ENCODE results near the gene USP21.

DNA sequence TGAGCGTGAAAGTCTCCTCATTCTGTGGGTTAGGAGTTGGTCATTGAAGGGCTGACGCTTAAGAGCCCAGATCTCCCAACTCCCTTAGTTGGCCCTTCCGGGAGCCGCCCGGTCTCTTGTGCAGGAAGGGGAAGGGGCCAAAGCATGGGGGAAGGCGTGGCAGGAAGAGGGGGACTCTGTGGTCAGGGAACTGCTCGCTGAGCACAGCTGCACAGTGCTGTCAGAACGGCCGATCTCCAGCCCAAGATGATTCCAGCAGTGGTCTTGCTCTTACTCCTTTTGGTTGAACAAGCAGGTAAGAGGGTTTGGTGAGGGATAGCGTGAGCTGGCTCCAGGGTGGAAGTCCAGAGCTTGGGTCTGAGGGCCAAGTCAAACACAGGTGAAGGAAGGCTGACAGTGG, 55.8 kb downstream of the USP21 start, which contains the start of gene FCER1G:
- TF ChIP-seq, protein P1, sequence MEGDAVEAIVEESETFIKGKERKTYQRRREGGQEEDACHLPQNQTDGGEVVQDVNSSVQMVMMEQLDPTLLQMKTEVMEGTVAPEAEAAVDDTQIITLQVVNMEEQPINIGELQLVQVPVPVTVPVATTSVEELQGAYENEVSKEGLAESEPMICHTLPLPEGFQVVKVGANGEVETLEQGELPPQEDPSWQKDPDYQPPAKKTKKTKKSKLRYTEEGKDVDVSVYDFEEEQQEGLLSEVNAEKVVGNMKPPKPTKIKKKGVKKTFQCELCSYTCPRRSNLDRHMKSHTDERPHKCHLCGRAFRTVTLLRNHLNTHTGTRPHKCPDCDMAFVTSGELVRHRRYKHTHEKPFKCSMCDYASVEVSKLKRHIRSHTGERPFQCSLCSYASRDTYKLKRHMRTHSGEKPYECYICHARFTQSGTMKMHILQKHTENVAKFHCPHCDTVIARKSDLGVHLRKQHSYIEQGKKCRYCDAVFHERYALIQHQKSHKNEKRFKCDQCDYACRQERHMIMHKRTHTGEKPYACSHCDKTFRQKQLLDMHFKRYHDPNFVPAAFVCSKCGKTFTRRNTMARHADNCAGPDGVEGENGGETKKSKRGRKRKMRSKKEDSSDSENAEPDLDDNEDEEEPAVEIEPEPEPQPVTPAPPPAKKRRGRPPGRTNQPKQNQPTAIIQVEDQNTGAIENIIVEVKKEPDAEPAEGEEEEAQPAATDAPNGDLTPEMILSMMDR (IDR thresholded peaks at IDR 0.05; ENCODE audit: poor library complexity, severe bottlenecking), result no peak
- TF ChIP-seq POLR2AphosphoS5 (IDR thresholded peaks at IDR 0.05) (no peak), EP300 (conservative IDR thresholded peaks at IDR 0.05; ENCODE audit: poor library complexity, severe bottlenecking) (no peak)

Measured in neural cell (in vitro differentiated cells).